ENCODE data around the gene GPX5.
"Not testable (repeated sequence)": the region's sequence is repeated elsewhere in the genome, so short reads cannot be mapped to it uniquely, and the experiment has no call there.

Gene GPX5, protein sequence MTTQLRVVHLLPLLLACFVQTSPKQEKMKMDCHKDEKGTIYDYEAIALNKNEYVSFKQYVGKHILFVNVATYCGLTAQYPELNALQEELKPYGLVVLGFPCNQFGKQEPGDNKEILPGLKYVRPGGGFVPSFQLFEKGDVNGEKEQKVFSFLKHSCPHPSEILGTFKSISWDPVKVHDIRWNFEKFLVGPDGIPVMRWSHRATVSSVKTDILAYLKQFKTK

GRCh38 chr6:28525496-28526039, at the start of gene GPX5:
Gene GPX5, plus strand, starts transcription at chr6:28525881. Its CDS starts 133 bp downstream, at chr6:28526014.
- DNase-seq = no peak

- DNase-seq = no peak
Measured at GRCh38 chr6:28478518-28478917, 47.2 kb upstream of the GPX5 start.

GRCh38 chr6:28480253-28480932, 45.3 kb upstream of the GPX5 start:
- no peak for DNase-seq

- no peak for DNase-seq
Measured at GRCh38 chr6:28485482-28485881, 40.2 kb upstream of the GPX5 start.

DNA sequence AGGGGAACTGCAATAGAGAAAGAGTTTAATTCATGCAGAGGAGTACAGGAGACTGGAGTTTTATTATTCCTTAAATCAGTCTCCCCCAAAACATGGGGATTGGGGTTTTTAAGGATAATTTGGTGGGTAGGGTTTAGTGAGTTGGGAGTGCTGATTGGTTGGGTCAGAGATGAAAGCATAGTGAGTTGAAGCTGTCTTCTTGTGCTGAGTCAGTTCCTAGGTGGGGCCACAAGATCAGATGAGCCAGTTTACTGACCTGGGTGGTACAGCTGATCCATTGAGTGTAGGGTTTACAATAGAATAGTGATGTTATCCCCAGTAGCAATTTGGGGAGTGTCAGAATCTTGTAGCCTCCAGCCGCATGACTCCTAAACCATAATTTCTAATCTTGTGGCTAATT, 39.1 kb upstream of the GPX5 start:
- no peak for DNase-seq

- DNase-seq = no peak
Measured at GRCh38 chr6:28486988-28487742, 38.5 kb upstream of the GPX5 start.

DNA sequence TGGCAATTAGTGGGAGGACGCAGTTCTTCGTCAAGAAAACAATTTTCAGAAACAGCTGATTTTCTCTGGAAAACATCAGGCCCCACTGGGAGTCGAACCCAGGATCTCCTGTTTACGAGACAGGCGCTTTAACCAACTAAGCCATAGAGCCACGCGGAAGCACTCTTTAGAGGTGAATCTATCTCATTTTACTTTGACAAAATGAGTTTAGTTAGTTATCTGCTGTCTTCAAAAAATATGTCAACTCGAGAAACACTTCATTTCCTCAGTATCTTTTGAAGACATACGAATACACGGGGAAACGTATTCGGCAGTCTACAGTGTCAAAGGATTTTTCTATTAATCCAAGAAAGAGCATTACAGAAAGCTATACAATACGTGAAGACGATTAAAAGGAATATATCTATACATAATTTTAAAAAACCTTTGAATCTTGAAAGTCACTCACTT, 36.7 kb upstream of the GPX5 start:
- DNase-seq = peak; percentile 46 to 62

- peak; percentile 43 to 51 for DNase-seq
Measured at GRCh38 chr6:28489366-28490204, 36.1 kb upstream of the GPX5 start.

- DNase-seq = peak in 1 of 2 experiments; percentile 10
Measured at GRCh38 chr6:28490205-28490890, 35.3 kb upstream of the GPX5 start.

DNA sequence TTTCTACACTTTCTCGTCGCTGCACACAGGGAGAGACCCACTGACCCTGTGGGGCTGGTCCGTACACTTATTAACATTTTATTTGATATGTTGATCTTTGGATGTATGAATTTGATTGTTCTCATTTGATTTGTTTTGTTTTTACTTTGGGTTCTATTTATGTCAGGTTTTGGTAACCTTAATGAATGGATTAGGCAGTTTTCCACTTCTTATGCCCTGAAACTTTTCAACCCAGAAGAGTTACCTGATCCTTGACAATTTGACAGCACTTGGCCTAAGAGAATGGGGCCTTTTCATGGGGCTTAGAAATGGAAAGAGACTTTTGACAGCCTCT, 33.7 kb upstream of the GPX5 start:
- DNase-seq = no peak

- no peak for DNase-seq
Measured at GRCh38 chr6:28496099-28496779, 29.4 kb upstream of the GPX5 start.

GRCh38 chr6:28497306-28497705, 28.4 kb upstream of the GPX5 start:
- no peak for DNase-seq

GRCh38 chr6:28497893-28498292, 27.8 kb upstream of the GPX5 start:
- no peak for DNase-seq

- DNase-seq = no peak
Measured at GRCh38 chr6:28501259-28501658, 24.4 kb upstream of the GPX5 start.

DNA sequence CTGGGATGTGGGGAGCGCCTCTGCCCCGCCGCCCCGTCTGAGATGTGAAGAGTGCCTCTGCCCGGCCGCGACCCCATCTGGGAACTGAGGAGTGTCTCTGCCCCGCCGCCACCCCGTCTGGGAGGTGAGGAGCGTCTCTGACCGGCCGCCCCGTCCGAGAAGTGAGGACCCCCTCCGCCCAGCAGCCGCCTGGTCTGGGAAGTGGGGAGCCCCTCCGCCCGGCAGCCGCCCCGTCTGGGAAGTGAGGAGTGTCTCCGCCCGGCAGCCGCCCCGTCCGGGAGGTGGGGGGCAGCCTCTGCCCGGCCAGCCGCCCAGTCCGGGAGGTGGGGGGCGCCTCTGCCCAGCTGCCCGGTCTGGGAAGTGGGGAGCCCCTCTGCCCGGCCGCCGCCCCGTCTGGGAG, 23.5 kb upstream of the GPX5 start:
- not testable (repeated sequence) for DNase-seq

- not testable (repeated sequence) for DNase-seq
Measured at GRCh38 chr6:28502709-28503305, 22.9 kb upstream of the GPX5 start.

- DNase-seq = no peak
Measured at GRCh38 chr6:28505733-28506132, 19.9 kb upstream of the GPX5 start.

DNA sequence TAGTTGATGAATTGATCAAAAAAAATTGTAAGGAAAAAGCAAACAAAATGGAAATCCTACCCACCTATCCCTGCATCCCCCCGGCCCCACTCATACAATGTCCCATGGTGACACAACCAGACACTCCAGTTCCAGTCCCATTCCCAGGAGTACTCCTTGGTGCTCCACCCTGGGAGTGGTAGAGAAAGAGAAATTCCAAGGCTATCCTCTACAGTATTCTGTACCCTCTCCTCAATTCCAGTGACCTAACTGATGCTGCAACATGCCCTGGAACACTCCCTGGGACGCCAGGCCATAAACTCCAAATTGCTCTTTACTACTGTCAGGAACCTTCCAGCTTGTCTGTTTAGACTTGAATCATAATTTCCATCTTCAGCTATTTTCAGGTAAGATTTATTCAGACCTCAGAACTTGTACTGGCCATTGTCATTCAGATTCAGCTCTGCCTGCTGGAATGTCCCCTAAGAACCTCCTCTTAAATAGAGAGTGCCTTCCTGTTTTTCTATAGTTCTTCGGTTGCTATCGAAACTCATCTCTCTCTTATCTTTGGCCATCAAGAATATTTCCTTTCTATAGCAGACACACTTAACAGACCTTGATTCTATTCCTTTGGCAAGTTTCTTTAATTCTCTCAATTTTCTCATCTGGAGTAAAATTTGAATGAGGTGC, 18.7 kb upstream of the GPX5 start:
- no peak for DNase-seq

- no peak for DNase-seq
Measured at GRCh38 chr6:28511628-28512300, 13.9 kb upstream of the GPX5 start.

GRCh38 chr6:28512387-28512786, 13.3 kb upstream of the GPX5 start:
- not testable (repeated sequence) for DNase-seq
